GM18867 (cell line): ENCODE results near the gene MR1.
A peak's percentile ranks its signal among the peaks of the same experiment; 100 is the strongest.

Experiments used
- ATAC-seq: cut with Tn5 transposase; IDR thresholded peaks from one replicate; pipeline ENCODE4 v1.9.1; 2021; ENCODE audit warnings: mild to moderate bottlenecking, moderate library complexity; ENCODE audit not compliant: unreplicated experiment

The MR1 gene

GRCh38 chr1:181105134-181106021 is 71.6 kb downstream of the MR1 start:
- ATAC-seq = peak; percentile 79

GRCh38 chr1:181106022-181106312 is 72.2 kb downstream of the MR1 start:
- no peak for ATAC-seq

- no peak for ATAC-seq
Observed at GRCh38 chr1:181106479-181106878, 72.7 kb downstream of the MR1 start.

- no peak for ATAC-seq
Observed at GRCh38 chr1:181107711-181108110, 73.9 kb downstream of the MR1 start.

GRCh38 chr1:181108304-181108867 is 74.6 kb downstream of the MR1 start:
- no peak for ATAC-seq

GRCh38 chr1:181110013-181110412 is 76.2 kb downstream of the MR1 start:
- ATAC-seq = no peak
